GM12864 (cell line): ENCODE results near the gene FLRT3.

Source experiments
- DNase-seq: peaks from one replicate; pipeline ENCODE4 v3.0.0-alpha.2; 2011; ENCODE audit warnings: low read depth
- H3K4me3 ChIP-seq: 2 replicates; pipeline ENCODE4 v1.5.1; 2011; ENCODE audit warnings: mild to moderate bottlenecking, low read depth, low read length, control low read depth
- TF ChIP-seq, protein P1 (sequence below): IDR thresholded peaks from 2 replicates; pipeline ENCODE4 v1.5.1; 2011; ENCODE audit warnings: low read depth, mild to moderate bottlenecking, moderate library complexity, low read length, control low read depth, inconsistent platforms; ENCODE audit errors: missing control alignments

Gene FLRT3

GRCh38 chr20:14337400-14338171 is at the start of gene FLRT3:
Gene FLRT3, minus strand, starts transcription at chr20:14337612. Its CDS starts 10,106 bp downstream, at chr20:14327506.
- H3K4me3 ChIP-seq, result no peak within 1 kb of the TSS

GRCh38 chr20:14386726-14387125 is 49.3 kb upstream of the FLRT3 start:
- no peak overlapping the region for H3K4me3 ChIP-seq
- TF ChIP-seq, protein P1, sequence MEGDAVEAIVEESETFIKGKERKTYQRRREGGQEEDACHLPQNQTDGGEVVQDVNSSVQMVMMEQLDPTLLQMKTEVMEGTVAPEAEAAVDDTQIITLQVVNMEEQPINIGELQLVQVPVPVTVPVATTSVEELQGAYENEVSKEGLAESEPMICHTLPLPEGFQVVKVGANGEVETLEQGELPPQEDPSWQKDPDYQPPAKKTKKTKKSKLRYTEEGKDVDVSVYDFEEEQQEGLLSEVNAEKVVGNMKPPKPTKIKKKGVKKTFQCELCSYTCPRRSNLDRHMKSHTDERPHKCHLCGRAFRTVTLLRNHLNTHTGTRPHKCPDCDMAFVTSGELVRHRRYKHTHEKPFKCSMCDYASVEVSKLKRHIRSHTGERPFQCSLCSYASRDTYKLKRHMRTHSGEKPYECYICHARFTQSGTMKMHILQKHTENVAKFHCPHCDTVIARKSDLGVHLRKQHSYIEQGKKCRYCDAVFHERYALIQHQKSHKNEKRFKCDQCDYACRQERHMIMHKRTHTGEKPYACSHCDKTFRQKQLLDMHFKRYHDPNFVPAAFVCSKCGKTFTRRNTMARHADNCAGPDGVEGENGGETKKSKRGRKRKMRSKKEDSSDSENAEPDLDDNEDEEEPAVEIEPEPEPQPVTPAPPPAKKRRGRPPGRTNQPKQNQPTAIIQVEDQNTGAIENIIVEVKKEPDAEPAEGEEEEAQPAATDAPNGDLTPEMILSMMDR, result no peak
- no peak for DNase-seq

More at GRCh38 chr20:14337400-14338171, at the start of gene FLRT3:
- DNase-seq, result peak; percentile 18
- TF ChIP-seq, protein P1, result peak; percentile 71

- TF ChIP-seq, protein P1, result no peak
- H3K4me3 ChIP-seq, result no peak overlapping the region
- no peak for DNase-seq
Observed at GRCh38 chr20:14385176-14385740, 47.8 kb upstream of the FLRT3 start.

DNA sequence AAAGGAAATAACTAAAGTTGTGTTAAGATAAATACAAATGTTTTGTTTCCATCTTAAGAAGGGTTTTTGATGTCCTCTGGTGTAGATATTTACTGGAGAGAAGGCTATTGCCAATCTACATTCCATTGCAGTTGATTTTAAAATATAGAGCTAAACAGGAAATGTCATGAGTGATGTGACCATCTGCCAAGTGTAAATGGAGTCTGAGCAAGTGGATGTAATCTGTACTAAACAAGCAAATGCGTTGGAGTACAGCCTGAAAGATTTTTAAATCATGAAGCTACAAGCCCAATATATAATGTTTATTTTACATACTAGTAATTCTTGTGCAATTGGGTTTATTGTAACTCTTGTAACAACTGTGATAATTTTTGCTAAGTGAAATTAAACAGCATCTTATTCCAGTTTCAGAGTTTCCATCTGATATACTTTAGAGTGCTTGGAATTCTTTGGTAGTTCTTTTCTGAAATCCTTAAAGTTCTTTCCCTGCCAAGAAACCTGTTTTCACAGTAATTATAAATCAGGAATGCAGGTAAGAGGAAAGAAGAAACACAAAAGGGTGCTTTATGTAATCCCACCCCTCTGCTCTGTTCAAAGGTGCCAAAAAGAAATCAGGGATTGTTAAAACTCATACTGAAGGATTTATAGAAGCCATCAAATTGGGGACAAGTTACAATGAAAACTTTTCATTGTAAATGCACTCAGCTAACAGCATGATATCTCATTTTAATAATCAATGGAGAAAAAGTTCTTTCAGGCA is 47.2 kb upstream of the FLRT3 start:
- TF ChIP-seq, protein P1, result no peak
- DNase-seq, result no peak

DNA sequence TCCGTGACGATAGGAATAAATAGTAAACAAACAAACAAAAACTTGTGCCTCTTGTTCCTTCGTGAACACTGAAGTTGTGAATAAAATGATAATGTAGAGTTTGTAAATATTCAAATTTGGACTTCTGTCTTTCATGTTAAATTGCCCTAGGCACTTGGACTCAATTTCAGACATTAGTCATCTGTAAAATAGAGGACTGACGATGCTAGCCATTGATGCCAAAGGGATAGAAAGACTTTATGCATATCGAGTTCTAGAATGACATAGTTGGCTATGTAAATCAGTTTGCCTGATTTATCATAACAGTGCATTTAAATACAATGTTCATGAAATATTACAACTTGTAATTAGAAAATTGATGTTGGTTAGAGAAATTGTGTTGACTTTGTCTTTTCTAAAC is 45.9 kb upstream of the FLRT3 start:
- TF ChIP-seq, protein P1, result no peak
- DNase-seq, result no peak
- H3K4me3 ChIP-seq, result no peak overlapping the region

More for the DNA sequence above, 47.2 kb upstream of the FLRT3 start:
- no peak overlapping the region for H3K4me3 ChIP-seq

GRCh38 chr20:14378326-14378725 is 40.9 kb upstream of the FLRT3 start:
- TF ChIP-seq, protein P1, result no peak
- no peak overlapping the region for H3K4me3 ChIP-seq
- DNase-seq, result no peak
